ENCODE data around the gene ERG.

DNA sequence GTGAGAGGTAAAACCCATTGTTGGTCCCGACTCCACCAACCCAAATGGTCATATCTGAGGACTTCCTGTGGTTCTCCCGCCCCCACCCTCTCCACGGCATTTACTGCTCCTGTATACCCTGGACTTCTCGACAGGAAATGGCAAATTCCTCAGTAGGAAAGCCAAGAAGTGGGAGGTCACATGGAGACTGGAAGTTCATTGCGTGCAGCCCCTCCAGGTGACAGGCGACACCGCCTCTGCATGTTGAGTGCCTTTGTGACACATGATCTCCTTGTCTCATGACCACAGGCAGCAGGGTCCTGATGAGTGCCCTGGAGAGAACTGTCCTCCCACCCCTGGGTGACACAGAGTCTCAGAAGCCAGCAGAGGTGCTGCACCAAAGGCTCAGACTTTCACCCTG is 24.2 kb downstream of the ERG start:
- TF ChIP-seq, protein P1, sequence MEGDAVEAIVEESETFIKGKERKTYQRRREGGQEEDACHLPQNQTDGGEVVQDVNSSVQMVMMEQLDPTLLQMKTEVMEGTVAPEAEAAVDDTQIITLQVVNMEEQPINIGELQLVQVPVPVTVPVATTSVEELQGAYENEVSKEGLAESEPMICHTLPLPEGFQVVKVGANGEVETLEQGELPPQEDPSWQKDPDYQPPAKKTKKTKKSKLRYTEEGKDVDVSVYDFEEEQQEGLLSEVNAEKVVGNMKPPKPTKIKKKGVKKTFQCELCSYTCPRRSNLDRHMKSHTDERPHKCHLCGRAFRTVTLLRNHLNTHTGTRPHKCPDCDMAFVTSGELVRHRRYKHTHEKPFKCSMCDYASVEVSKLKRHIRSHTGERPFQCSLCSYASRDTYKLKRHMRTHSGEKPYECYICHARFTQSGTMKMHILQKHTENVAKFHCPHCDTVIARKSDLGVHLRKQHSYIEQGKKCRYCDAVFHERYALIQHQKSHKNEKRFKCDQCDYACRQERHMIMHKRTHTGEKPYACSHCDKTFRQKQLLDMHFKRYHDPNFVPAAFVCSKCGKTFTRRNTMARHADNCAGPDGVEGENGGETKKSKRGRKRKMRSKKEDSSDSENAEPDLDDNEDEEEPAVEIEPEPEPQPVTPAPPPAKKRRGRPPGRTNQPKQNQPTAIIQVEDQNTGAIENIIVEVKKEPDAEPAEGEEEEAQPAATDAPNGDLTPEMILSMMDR (conservative IDR thresholded peaks at IDR 0.05; ENCODE audit: low read length): no peak
- no peak for TF ChIP-seq EZH2phosphoT487 (IDR thresholded peaks at IDR 0.05; ENCODE audit: borderline replicate concordance, low read depth, low read length)

Data from OCI-LY7 (cell line).